Activated CD4-positive, alpha-beta T cell treated with anti-CD3 and anti-CD28 coated beads, Interleukin-2, amount 50 U/mL, for 1 hour (primary cell): ENCODE results near the gene MPHOSPH10.
"Not testable (repeated sequence)": the region's sequence is repeated elsewhere in the genome, so short reads cannot be mapped to it uniquely, and the experiment has no call there.

Experiments
- DNase-seq: peaks from one replicate; pipeline ENCODE4 v3.0.0-alpha.2; 2020

The MPHOSPH10 gene

GRCh38 chr2:71122387-71123298 is 7.8 kb upstream of the MPHOSPH10 start:
- no peak for DNase-seq

DNA sequence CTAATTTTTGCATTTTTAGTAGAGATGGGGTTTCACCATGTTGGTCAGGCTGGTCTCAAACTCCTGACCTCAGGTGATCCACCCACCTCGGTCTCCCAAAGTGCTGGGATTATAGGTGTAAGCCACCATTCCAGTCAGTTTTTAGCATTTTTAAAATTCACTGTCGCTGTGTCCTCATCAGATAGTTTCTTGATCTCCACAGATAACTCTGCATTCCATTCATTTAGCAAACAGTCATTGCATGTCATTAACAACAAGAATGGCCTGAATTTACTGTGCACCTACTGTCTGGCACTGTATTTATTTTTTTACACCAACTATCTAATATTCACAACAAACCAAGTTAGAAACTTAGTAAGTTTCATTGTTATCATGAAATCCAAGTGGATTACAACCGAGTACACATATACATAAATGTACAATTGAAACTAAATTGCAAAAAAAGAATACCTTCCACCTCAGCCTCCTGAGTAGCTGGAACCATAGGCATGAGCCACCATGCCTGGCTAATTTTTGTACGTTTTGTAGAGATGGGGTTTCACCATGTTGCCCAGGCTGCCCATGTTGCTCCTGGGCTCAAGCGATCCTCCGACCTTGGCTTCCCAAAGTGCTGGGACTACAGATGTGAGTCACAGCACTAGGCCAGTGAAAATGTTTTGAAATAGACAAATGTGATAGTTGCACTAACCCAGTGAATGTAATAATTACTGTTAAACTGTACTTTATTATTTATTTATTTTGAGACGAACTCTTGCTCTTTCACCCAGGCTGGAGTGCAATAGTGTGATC is 4.7 kb upstream of the MPHOSPH10 start:
- no peak for DNase-seq

DNA sequence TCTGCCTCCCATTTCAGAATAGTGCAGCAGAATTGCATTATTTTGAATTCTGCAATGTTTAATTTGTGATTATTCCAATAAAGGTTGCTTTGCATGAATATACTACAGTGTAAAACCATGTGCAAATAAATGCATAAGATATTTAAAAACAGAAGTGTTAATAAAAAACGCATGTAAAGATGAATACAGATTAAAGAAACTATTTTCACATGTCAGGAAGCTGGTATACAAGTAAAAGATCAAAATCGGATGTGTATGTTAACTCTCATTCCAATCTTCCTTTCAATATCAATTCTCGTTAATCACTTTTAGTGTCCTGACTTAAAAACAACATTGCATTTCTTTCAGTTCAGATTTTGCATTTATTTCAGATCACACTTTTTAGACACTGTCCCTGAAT is 3.5 kb upstream of the MPHOSPH10 start:
- no peak for DNase-seq

DNA sequence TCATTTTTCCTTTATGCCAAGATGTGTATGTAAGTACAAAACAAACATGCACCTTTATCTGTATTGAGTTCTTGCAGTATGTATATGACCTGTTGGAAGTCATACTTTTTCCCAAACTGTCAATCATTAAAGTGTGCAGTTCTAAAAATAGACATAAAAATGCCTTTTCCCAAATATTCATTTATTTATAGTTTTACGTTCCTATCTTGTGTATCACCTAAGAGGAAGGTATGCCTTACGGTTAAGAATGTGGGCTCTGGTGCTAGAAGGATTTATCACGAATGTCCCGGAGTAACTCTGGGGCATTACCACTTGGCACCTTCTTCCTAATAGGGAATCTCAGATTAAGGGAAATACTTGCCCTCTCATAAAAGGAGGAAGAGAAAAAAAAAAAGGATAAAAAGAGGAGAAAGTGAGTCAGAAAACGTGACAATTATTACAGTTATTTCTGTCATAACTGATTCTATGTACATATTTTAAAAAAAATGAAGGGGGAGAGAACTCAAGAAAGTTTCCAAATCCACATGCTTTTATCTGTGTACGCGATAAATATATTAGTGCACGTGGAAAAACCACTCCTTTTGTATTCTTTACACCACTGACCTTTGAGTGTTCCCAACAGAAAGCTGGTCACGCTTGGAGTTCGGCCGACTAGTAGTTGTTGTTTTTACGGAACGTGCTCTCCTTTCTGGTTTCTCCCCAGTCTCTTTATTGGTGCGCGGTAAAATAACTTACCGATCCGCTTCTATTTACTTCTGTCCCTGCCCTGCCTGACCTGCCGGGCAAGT is 1.1 kb upstream of the MPHOSPH10 start:
- DNase-seq, result no peak

DNA sequence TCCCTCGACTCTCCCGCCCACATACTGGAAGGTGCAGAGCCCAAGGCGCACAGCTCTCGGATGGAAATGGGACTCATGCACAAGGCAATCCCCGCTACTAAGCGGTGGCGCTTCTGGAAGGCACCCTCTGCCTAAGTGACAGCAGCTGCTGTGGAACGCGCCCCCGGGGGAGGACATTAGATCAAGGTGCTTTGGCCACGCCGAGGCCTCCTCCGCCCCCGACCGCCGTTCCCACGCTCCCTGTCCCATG is 607 bp upstream of the MPHOSPH10 start:
- no peak for DNase-seq

GRCh38 chr2:71130905-71131244 is 441 bp downstream of the MPHOSPH10 start:
- DNase-seq, result no peak

GRCh38 chr2:71131387-71132166 is 1.1 kb downstream of the MPHOSPH10 start:
- DNase-seq, result not testable (repeated sequence)

- no peak for DNase-seq
Measured at GRCh38 chr2:71133603-71134002, 3.2 kb downstream of the MPHOSPH10 start.

DNA sequence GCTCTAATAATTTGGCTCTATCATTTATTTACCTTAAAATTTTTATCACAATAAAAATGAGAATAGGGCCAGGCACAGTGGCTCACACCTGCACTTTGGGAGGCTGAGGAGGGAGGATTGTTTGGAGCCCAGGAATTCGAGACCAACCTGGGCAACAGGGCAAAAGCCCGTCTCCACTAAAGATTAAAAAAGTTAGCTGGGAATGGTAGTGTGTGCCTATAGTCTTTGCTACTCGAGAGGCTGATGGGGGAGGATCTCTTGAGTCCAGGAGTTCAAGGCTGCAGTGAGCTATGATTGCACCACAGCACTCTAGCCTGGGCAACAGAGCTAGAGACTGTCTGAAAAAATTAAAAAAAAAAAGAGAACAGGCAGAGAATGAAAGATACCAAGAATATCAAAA is 5.7 kb downstream of the MPHOSPH10 start:
- no peak for DNase-seq

GRCh38 chr2:71143782-71144181 is 13.3 kb downstream of the MPHOSPH10 start:
- DNase-seq, result no peak

GRCh38 chr2:71148506-71149063 is 18.2 kb downstream of the MPHOSPH10 start:
- no peak for DNase-seq

DNA sequence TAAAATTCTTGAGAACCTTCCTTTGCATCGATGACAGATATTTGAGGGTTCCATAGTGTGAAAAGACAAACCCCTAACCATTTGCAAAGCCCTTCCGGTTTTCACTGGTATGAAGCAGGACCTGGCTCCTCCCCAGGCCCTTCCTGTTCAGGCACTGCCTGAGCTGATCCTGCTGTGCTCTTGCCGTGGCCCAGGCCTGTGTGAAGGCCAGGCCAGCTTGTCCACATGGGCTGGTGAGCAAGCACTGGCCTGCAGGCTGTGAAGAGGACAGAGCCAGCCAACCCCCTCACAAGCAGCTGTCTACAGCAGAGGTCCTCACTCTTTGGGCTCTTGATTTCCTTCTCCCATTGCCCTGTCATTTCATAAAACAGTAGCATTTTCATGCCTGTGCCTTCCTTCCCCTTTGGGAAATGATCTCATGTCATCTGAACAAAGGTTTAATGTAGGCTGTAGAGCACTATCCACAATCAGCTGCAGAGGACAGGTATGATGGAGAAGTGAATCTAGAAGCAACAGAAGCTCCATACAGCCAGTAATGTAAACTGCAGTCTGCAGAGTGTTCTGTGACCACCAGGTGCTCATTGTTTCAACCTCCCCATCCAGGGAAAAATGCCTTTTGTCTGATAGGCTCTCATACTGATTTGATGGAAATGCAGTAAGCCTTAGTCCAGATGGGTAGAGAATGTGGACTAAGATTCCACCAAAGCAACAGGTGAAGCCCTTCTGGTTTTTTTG is 19.8 kb downstream of the MPHOSPH10 start:
- no peak for DNase-seq

- DNase-seq, result no peak
Measured at GRCh38 chr2:71151620-71152019, 21.2 kb downstream of the MPHOSPH10 start.

- DNase-seq, result no peak
Measured at GRCh38 chr2:71153585-71154224, 23.3 kb downstream of the MPHOSPH10 start.

GRCh38 chr2:71154279-71154678 is 23.8 kb downstream of the MPHOSPH10 start:
- no peak for DNase-seq

GRCh38 chr2:71154798-71155197 is 24.4 kb downstream of the MPHOSPH10 start:
- DNase-seq, result no peak

- DNase-seq, result no peak
Measured at GRCh38 chr2:71155846-71156245, 25.4 kb downstream of the MPHOSPH10 start.

GRCh38 chr2:71156573-71156972 is 26.1 kb downstream of the MPHOSPH10 start:
- DNase-seq, result no peak

GRCh38 chr2:71157124-71157793 is 26.8 kb downstream of the MPHOSPH10 start:
- peak; percentile 60 for DNase-seq

- DNase-seq, result no peak
Measured at GRCh38 chr2:71166812-71167211, 36.4 kb downstream of the MPHOSPH10 start.

- no peak for DNase-seq
Measured at GRCh38 chr2:71173096-71173495, 42.7 kb downstream of the MPHOSPH10 start.
